Hepatocyte (in vitro differentiated cells): ENCODE results near the gene SH3TC2. TPM values are rescaled to one million over a fixed set of nuclear protein-coding genes. Genes with fewer than 3 reads are reported as not detected.

Experiments
- DNase-seq: peaks from one replicate; pipeline ENCODE4 v3.0.0-alpha.2; 2016; ENCODE audit warnings: low spot score
- H2AFZ ChIP-seq: fragments of 200-600 bp; sonication (generic); 2 replicates; pipeline ENCODE4 v1.6.0; 2016; ENCODE audit warnings: antibody characterized with exemption, mild to moderate bottlenecking
- H3K27ac ChIP-seq: fragments of 200-600 bp; sonication (generic); 2 replicates; pipeline ENCODE4 v1.5.1; 2016; ENCODE audit warnings: mild to moderate bottlenecking
- H3K27me3 ChIP-seq: fragments of 200-600 bp; sonication (generic); 2 replicates; pipeline ENCODE4 v1.6.1; 2016
- H3K36me3 ChIP-seq: fragments of 200-600 bp; sonication (generic); replicated peaks from 2 replicates; pipeline ENCODE4 v1.5.1; 2016; ENCODE audit warnings: low read depth; ENCODE audit not compliant: insufficient read depth
- H3K4me1 ChIP-seq: fragments of 200-600 bp; sonication (generic); 2 replicates; pipeline ENCODE4 v1.5.1; 2016; ENCODE audit warnings: mild to moderate bottlenecking, moderate library complexity; ENCODE audit not compliant: insufficient read depth
- H3K4me2 ChIP-seq: fragments of 200-600 bp; sonication (generic); 2 replicates; pipeline ENCODE4 v1.6.0; 2016
- H3K4me3 ChIP-seq: fragments of 200-600 bp; sonication (generic); 2 replicates; pipeline ENCODE4 v1.5.1; 2016; ENCODE audit warnings: mild to moderate bottlenecking
- H3K79me2 ChIP-seq: fragments of 200-600 bp; sonication (generic); 2 replicates; pipeline ENCODE4 v1.6.0; 2017; ENCODE audit warnings: mild to moderate bottlenecking
- H3K9me2 ChIP-seq: fragments of 200-600 bp; sonication (generic); replicated peaks from 2 replicates; pipeline ENCODE4 v1.6.0; 2017; ENCODE audit warnings: mild to moderate bottlenecking; ENCODE audit not compliant: insufficient read depth
- H3K9me3 ChIP-seq: fragments of 200-600 bp; sonication (generic); 2 replicates; pipeline ENCODE4 v1.5.1; 2016; ENCODE audit warnings: low read depth, mild to moderate bottlenecking
- H4K20me1 ChIP-seq: fragments of 200-600 bp; sonication (generic); 2 replicates; pipeline ENCODE4 v1.6.0; 2016; ENCODE audit warnings: mild to moderate bottlenecking; ENCODE audit not compliant: insufficient read depth, poor library complexity, severe bottlenecking
- CTCF ChIP-seq: fragments of 200-600 bp; sonication (generic); IDR thresholded peaks from 2 replicates; pipeline ENCODE4 v1.5.1; 2016; ENCODE audit warnings: antibody characterized with exemption, mild to moderate bottlenecking; ENCODE audit not compliant: poor library complexity
- EZH2 ChIP-seq: fragments of 200-600 bp; sonication (generic); IDR thresholded peaks from 2 replicates; pipeline ENCODE4 v1.6.1; 2016; ENCODE audit warnings: antibody characterized with exemption, mild to moderate bottlenecking, borderline replicate concordance
- EZH2phosphoT487 ChIP-seq: fragments of 200-600 bp; sonication (generic); IDR thresholded peaks from one replicate; pipeline ENCODE4 v1.6.1; 2018; ENCODE audit warnings: antibody characterized with exemption, mild to moderate bottlenecking, low read depth, moderate library complexity; ENCODE audit not compliant: unreplicated experiment, severe bottlenecking
- WGBS: methylation state at CpG from one replicate; pipeline ENCODE4 v1.1.6; 2016; ENCODE audit warnings: low lambda C conversion rate; ENCODE audit errors: missing lambda C conversion rate; 5-methylcytosine and 5-hydroxymethylcytosine counted together
- polyA plus RNA-seq: library from polyadenylated mRNA; unstranded; fragments of >200 nt; fragmentation: Nextera tagmentation; extraction: Ambion mirVana; gene quantifications from 2 replicates; pipeline ENCODE4 v1.2.1, GENCODE V29; 2016
- total RNA-seq: library from RNA; depleted of rRNA; stranded (reverse); fragments of >200 nt; gene quantifications from 2 replicates; pipeline ENCODE4 v1.2.3, GENCODE V29; 2014

The SH3TC2 gene
- total and polyA plus RNA-seq, 2 experiments from 2014 or later = 2.2 to 3.5 TPM

- no peak overlapping the region for H3K27ac ChIP-seq
Measured at GRCh38 chr5:149046196-149046829, 16.5 kb downstream of the SH3TC2 start.

GRCh38 chr5:149045089-149045460 is 17.8 kb downstream of the SH3TC2 start:
- DNase-seq = no peak
- Histone ChIP-seq H3K36me3 (no peaks in the 10 kb centered on the region), H3K4me3 (no peak overlapping the region), H4K20me1 (no peaks in the 10 kb centered on the region), H3K27ac (no peak overlapping the region), H3K4me1 (no peaks in the 10 kb centered on the region), H2AFZ (no peak overlapping the region), H3K4me2 (no peak overlapping the region), H3K9me2 (no peaks in the 10 kb centered on the region), H3K79me2 (no peaks in the 10 kb centered on the region), H3K27me3 (no peaks in the 10 kb centered on the region), H3K9me3 (no peaks in the 10 kb centered on the region)
- no peak for TF ChIP-seq CTCF
- no peak for TF ChIP-seq EZH2phosphoT487
- TF ChIP-seq EZH2 = no peak

More at GRCh38 chr5:149046196-149046829, 16.5 kb downstream of the SH3TC2 start:
- no peak for DNase-seq
- Histone ChIP-seq H3K27me3 (no peaks in the 10 kb centered on the region), H3K79me2 (no peaks in the 10 kb centered on the region), H3K4me3 (no peak overlapping the region), H2AFZ (no peak overlapping the region), H3K4me2 (no peak overlapping the region), H3K36me3 (no peaks in the 10 kb centered on the region), H4K20me1 (no peaks in the 10 kb centered on the region), H3K9me3 (no peaks in the 10 kb centered on the region), H3K9me2 (no peaks in the 10 kb centered on the region), H3K4me1 (no peaks in the 10 kb centered on the region)
- WGBS = 76% methylated on average over 2 of the region's 2 CpGs
- TF ChIP-seq EZH2phosphoT487 = no peak
- no peak for TF ChIP-seq CTCF
- no peak for TF ChIP-seq EZH2

GRCh38 chr5:149044453-149045088 is 18.3 kb downstream of the SH3TC2 start:
- Histone ChIP-seq H2AFZ (no peak overlapping the region), H4K20me1 (no peaks in the 10 kb centered on the region), H3K9me3 (no peaks in the 10 kb centered on the region), H3K4me1 (no peaks in the 10 kb centered on the region), H3K36me3 (no peaks in the 10 kb centered on the region), H3K4me3 (no peak overlapping the region), H3K79me2 (no peaks in the 10 kb centered on the region), H3K27ac (no peak overlapping the region), H3K27me3 (no peaks in the 10 kb centered on the region), H3K4me2 (no peak overlapping the region), H3K9me2 (no peaks in the 10 kb centered on the region)
- TF ChIP-seq EZH2 (no peak), EZH2phosphoT487 (no peak), CTCF (no peak)
- WGBS = 96% methylated on average over 4 of the region's 4 CpGs
- DNase-seq = no peak
